Stimulated activated naive B cell treated with anti-CD40 and anti-IgM and Interleukin-4, amounts not matched to agents 10 μg/mL and 1 μg/mL and 100 μg/mL, for 72 hours (primary cell): ENCODE results near the gene SMIM24.
"Not testable (repeated sequence)": the region's sequence is repeated elsewhere in the genome, so short reads cannot be mapped to it uniquely, and the experiment has no call there.

ENCODE experiments used
- ATAC-seq, 2 donors: fragments of 150-1000 bp; cut with Tn5 transposase; replicated peaks; 2 replicates each; pipeline ENCODE4 v1.10.0; 2021; ENCODE audit warnings: moderate library complexity in 1 of 2
- DNase-seq: peaks from one replicate; pipeline ENCODE4 v3.0.0; 2021
- H3K27ac Mint-ChIP-seq: one replicate; pipeline ENCODE4 v1.8.0; 2022; ENCODE audit warnings: mild to moderate bottlenecking, mixed read lengths
- H3K27me3 Mint-ChIP-seq, 2 donors: one replicate each; pipeline ENCODE4 v1.8.0; 2022; ENCODE audit warnings: mixed read lengths in 2 of 2
- H3K36me3 Mint-ChIP-seq, 2 donors: one replicate each; pipeline ENCODE4 v1.8.0; 2022; ENCODE audit warnings: mixed read lengths in 2 of 2, mild to moderate bottlenecking in 1 of 2
- H3K4me1 Mint-ChIP-seq, 2 donors: one replicate each; pipeline ENCODE4 v1.8.0; 2022; ENCODE audit warnings: mixed read lengths in 2 of 2, mild to moderate bottlenecking in 1 of 2
- H3K4me3 Mint-ChIP-seq, 2 donors: one replicate each; pipeline ENCODE4 v1.8.0; 2022; ENCODE audit warnings: mild to moderate bottlenecking in 2 of 2, mixed read lengths in 2 of 2, moderate library complexity in 1 of 2
- H3K9me3 Mint-ChIP-seq, 2 donors: one replicate each; pipeline ENCODE4 v1.8.0; 2022; ENCODE audit warnings: mixed read lengths in 2 of 2, mild to moderate bottlenecking in 1 of 2

Gene SMIM24

DNA sequence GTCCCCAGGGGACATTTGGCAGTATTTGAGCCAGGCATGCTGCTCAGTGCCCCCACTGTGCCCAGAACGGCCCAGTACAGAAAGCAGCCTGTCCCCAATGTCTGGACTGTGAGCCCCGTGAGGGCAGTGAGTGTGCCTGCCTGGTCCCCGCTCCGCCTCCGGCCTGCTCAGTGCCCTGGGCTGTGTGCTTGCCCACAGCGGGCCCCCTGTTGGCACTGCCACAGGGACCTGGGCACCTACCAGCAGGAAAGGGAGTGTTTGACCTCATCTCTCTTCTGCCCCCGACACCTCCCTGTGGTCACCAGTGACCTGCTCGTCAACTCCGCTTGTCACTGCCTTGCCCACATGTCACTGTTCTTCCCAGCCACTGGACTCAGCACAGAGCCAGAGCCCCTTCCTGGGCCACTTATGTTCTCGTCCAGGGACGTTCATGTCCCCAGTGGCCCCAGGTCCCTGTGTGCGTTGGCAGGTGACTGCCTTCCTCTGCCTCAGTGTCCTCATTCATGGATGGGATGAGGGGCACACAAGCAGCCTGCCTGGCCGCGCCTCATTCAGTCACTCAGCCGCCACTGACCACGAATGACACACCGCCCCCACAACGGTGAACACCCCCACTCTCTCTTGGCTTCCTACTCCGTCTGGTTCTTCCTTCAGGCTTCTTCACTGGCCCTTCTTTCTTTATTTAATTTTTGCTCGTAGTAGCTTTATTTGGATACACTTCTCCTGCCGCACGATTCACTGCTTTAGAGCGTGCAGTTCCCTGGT, 28.6 kb upstream of the SMIM24 start:
- no peak for ATAC-seq
- H3K27me3 Mint-ChIP-seq, result no peaks in the 10 kb centered on the region
- H3K9me3 Mint-ChIP-seq, result no peaks in the 10 kb centered on the region
- peaks cover 23% of the 10 kb centered on the region in 2 donors for H3K36me3 Mint-ChIP-seq
- H3K4me1 Mint-ChIP-seq, result peaks cover 40 to 68% of the 10 kb centered on the region in 2 donors
- DNase-seq, result no peak
- H3K4me3 Mint-ChIP-seq, result peak overlapping the region in 1 of 2 donors; percentile 11
- peak overlapping the region; percentile 57 for H3K27ac Mint-ChIP-seq

DNA sequence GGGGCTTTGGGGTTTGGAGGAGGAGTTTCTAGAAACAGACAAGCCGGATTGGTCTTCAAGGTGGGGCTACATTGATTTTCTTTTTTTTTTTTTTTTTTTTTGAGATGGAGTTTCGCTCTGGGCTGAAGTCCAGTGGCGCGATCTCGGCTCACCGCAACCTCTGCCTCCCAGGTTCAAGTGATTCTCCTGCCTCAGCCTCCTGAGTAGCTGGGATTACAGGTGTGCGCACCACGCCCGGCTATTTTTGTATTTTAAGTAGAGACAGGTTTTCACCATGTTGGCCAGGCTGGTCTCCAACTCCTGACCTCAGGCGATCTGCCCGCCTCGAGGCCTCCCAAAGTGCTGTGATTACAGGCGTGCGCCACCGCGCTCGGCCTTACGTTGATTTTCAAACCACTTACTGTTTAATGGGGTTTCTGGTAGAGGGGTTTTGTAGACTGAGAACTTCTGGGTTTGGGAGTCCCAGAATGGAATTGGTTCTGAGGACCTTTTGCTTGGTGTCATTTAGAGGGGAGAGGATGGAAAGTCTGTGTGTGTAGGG, 27.9 kb upstream of the SMIM24 start:
- H3K9me3 Mint-ChIP-seq, result not testable (repeated sequence)
- peak overlapping the region; percentile 31 for H3K27ac Mint-ChIP-seq

DNA sequence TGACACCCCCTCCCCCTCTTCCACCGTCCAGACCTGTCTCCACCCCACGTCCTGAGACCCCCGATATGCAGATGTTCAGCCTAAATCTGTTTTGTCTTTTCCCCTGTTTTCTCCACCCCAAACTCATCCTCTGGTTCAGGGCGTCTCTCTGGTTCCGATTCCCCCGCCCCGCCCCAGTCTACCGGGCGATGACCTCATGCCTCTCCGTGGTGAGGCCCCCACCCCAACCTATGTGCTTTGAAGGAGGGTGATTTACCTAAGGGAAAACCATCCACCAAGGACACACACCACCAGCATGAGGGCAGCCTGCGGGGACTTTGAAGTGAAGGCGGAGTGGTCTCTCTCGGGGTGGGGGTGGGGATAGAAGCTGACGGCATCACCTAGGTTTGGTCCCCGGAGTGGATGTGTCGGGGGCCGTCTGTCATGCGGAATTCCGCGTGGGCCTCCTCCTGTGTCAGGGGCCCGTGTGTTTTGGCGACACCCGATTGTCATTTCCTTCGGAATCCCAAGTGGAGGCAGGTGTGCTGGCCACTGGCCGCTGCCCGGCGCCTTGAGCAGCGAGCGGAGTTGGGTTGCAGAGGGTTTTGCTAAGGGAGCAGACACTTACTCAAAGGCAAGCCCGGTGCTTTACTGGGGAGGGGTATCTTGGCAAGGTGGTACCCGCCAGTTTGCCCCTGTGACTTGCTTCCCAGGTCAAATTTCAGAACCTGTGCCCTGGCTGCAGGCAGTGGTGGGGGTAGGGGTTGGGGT, 27.2 kb upstream of the SMIM24 start:
- Mint-ChIP-seq H3K9me3 (no peaks in the 10 kb centered on the region), H3K27ac (peak overlapping the region; percentile 96), H3K27me3 (no peaks in the 10 kb centered on the region), H3K4me1 (peaks cover 36 to 65% of the 10 kb centered on the region in 2 donors), H3K36me3 (peaks cover 23% of the 10 kb centered on the region in 2 donors), H3K4me3 (peak overlapping the region; percentile 88)
- DNase-seq, result no peak
- ATAC-seq, result no peak

More for the DNA sequence above, 27.9 kb upstream of the SMIM24 start:
- Mint-ChIP-seq H3K36me3 (peaks cover 23% of the 10 kb centered on the region in 2 donors), H3K4me1 (peaks cover 37 to 66% of the 10 kb centered on the region in 2 donors), H3K4me3 (peak overlapping the region in 1 of 2 donors; percentile 11)
- not testable (repeated sequence) for DNase-seq, ATAC-seq, H3K27me3 Mint-ChIP-seq

DNA sequence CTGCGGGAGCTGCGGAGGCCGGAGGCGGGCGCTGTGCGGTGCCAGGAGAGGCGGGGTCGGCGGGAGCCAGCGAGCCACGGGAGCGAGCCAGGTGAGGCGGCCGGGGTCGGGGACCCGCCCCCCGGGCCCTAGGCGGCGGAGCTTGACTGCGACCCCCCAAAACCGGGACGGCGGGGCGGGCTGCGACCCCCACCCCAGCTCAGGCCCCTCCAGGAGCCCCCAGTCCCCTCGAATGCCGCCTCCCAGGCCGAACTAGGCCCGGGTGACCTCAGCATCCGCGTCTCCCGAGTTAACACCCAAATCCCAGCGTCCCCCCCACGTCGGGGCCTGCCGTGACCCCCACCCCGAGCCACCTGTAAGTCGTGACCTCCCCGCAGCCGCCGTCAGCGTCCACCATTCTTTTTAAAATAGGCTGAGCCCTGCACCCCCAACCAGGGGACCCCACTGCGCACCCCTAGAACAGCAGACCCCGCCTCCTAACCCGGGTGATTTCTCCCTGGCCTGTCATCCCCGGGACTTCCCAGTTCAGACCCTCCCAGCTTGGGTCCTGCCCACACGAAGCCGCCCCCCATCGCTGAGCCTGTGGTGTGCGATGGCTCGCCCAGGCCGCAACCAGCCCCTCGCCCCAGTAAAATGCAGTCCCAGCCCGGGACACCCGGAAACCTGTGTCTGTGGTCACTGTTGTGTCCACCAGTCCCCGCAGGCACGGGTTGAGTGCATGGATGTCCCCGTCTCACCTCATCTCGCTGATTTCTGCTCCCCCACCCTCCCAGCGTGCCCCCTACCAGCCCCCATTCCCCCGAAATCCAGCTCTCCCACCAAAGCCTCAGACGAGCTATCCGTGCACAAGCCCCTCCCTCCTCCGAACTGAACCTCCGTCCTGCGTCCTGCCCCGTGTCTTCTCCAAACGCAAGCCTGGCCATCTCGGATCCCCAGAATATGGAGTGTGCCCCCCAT, 26.3 kb upstream of the SMIM24 start:
- H3K9me3 Mint-ChIP-seq, result no peaks in the 10 kb centered on the region
- H3K4me3 Mint-ChIP-seq, result peak overlapping the region; percentile 88 to 96
- ATAC-seq (no peak), DNase-seq (no peak)
- peaks cover 23% of the 10 kb centered on the region in 2 donors for H3K36me3 Mint-ChIP-seq
- peaks cover 33 to 56% of the 10 kb centered on the region in 2 donors for H3K4me1 Mint-ChIP-seq
- H3K27ac Mint-ChIP-seq, result peak overlapping the region; percentile 96
- no peaks in the 10 kb centered on the region for H3K27me3 Mint-ChIP-seq

DNA sequence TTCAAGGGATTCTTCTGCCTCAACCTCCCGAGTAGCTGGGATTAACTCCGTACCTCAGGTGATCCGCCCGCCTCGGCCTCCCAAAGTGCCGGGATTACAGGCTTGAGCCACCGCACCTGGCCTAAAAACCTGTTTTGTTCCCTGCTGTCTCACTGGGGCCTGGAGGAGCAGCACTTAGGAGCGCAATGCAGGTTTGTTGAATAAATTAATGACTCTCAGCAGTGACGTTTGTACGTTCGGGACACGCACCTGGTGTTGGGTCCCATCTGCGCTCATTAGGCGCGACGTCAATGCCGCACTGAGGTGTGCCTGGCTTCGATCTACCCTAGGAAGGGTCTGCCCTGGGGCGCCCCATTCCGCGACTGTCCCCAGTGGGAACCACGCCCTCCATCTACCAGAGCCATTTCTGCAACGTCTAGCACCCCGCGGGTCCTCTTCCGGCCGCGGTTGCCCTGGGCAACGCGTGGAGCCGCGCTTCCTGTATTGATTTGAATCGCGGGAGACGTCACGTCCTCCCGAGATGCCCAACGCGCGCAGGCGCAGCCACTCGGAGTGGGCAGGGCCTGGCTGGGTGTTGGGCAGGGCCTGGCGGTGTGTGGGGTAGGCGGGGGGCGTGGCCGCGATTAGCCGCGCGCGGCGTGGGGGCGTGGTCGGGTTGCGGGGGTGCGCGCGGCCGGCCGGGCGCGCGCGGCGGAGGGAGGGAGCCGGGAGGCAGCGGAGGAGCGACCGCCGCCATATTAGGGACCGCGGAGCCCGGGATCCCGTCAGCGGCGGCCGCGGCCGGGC, 25.5 kb upstream of the SMIM24 start, which contains the start of gene FZR1:
TSS of gene FZR1 (plus strand) at position 714 of the 786 bp plus-strand sequence. CDS start 16,679 bp downstream, outside the sequence.
- Mint-ChIP-seq H3K27me3 (no peaks in the 10 kb centered on the region), H3K4me3 (peak within 1 kb of the TSS; percentile 88 to 96), H3K36me3 (peaks cover 19 to 20% of the 10 kb centered on the region in 2 donors), H3K4me1 (peaks cover 36 to 54% of the 10 kb centered on the region in 2 donors), H3K9me3 (no peaks in the 10 kb centered on the region), H3K27ac (peak within 1 kb of the TSS; percentile 97)
- DNase-seq (peak; percentile 99), ATAC-seq (peak; percentile 91 to 97)

- no peak for ATAC-seq
- peak overlapping the region; percentile 88 to 96 for H3K4me3 Mint-ChIP-seq
- H3K27me3 Mint-ChIP-seq, result no peaks in the 10 kb centered on the region
- peak overlapping the region; percentile 39 for H3K27ac Mint-ChIP-seq
- DNase-seq, result no peak
- H3K36me3 Mint-ChIP-seq, result peaks cover 16% of the 10 kb centered on the region in 2 donors
- H3K9me3 Mint-ChIP-seq, result no peaks in the 10 kb centered on the region
- peaks cover 33 to 52% of the 10 kb centered on the region in 2 donors for H3K4me1 Mint-ChIP-seq
Measured at GRCh38 chr19:3504735-3505134, 24.4 kb upstream of the SMIM24 start.

GRCh38 chr19:3503036-3503572, 22.8 kb upstream of the SMIM24 start:
- no peaks in the 10 kb centered on the region for H3K27me3 Mint-ChIP-seq
- no peaks in the 10 kb centered on the region for H3K9me3 Mint-ChIP-seq
- peaks cover 8 to 13% of the 10 kb centered on the region in 2 donors for H3K36me3 Mint-ChIP-seq
- no peak overlapping the region for H3K27ac Mint-ChIP-seq
- no peak for ATAC-seq
- H3K4me3 Mint-ChIP-seq, result no peak overlapping the region
- H3K4me1 Mint-ChIP-seq, result peaks cover 25 to 47% of the 10 kb centered on the region in 2 donors
- DNase-seq, result no peak

DNA sequence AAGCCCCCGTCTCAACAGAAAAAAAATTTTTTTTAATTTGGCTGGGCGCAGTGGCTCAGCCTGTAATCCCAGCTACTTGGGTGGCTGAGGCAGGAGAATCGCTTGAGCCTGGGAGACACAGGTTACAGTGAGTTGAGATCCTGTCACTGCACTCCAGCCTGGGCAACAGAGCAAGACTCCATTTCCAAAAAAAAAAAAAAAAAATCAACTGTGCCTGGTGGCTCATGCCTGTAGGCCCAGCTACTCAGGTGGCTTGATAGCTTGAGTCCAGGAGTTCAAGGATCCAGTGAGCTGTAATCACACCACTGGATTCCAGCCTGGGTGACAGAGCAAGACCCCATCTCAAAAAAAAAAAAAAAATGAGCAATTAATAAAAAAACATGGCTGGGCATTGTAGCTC, 21.5 kb upstream of the SMIM24 start:
- DNase-seq (no peak), ATAC-seq (no peak)
- Mint-ChIP-seq H3K4me3 (no peak overlapping the region), H3K9me3 (no peaks in the 10 kb centered on the region), H3K36me3 (peaks cover 6 to 20% of the 10 kb centered on the region in 2 donors), H3K27me3 (no peaks in the 10 kb centered on the region), H3K27ac (no peak overlapping the region), H3K4me1 (peaks cover 20 to 41% of the 10 kb centered on the region in 2 donors)

DNA sequence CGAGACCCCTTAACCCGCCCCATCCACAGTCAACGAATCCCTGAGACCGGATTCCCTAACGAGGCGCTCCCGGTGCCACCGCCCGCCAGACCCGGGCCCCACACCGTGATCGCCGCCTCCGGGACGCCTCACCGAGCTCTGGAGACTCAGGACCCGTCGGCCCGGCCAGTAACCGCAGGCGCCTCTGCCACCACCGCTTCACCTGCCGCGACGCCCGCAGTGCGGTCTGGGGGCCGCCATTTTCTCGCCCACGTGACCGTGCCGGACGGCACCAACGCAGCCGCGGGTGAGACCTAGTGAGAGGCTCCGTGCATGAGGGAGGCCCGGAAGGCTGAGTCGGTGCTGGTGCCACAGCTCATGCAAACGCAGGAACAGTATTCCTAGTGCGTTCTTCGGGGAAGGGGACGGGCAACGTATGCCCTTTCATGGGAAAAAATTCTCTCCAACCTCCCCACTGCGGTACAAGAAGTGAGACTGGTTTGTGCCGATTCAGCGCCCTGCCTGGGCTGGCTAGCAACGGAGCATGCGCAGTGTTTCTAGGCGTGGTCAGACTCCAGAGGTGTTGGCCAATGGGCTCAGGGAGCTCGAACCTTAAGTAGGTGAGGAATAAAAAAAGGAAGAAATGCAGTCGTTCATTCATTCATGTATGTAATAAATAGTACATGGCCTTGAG, 20.2 kb upstream of the SMIM24 start, which contains the start of gene DOHH:
TSS of gene DOHH (minus strand) at position 246 of the 673 bp plus-strand sequence. CDS start 3,860 bp downstream, outside the sequence.
- H3K27me3 Mint-ChIP-seq, result no peaks in the 10 kb centered on the region
- H3K27ac Mint-ChIP-seq, result peak within 1 kb of the TSS; percentile 100
- ATAC-seq, result peak; percentile 92 to 93
- H3K4me1 Mint-ChIP-seq, result peaks cover 17 to 38% of the 10 kb centered on the region in 2 donors
- H3K36me3 Mint-ChIP-seq, result peaks cover 9 to 25% of the 10 kb centered on the region in 2 donors
- peak; percentile 96 for DNase-seq
- H3K9me3 Mint-ChIP-seq, result no peaks in the 10 kb centered on the region
- H3K4me3 Mint-ChIP-seq, result peak within 1 kb of the TSS; percentile 93 to 94

GRCh38 chr19:3499738-3500428, 19.6 kb upstream of the SMIM24 start:
- peak overlapping the region; percentile 100 for H3K27ac Mint-ChIP-seq
- H3K36me3 Mint-ChIP-seq, result peaks cover 16 to 30% of the 10 kb centered on the region in 2 donors
- H3K9me3 Mint-ChIP-seq, result no peaks in the 10 kb centered on the region
- no peaks in the 10 kb centered on the region for H3K27me3 Mint-ChIP-seq
- DNase-seq (no peak), ATAC-seq (peak; percentile 14 to 25)
- peaks cover 17 to 38% of the 10 kb centered on the region in 2 donors for H3K4me1 Mint-ChIP-seq
- H3K4me3 Mint-ChIP-seq, result peak overlapping the region; percentile 93 to 94

DNA sequence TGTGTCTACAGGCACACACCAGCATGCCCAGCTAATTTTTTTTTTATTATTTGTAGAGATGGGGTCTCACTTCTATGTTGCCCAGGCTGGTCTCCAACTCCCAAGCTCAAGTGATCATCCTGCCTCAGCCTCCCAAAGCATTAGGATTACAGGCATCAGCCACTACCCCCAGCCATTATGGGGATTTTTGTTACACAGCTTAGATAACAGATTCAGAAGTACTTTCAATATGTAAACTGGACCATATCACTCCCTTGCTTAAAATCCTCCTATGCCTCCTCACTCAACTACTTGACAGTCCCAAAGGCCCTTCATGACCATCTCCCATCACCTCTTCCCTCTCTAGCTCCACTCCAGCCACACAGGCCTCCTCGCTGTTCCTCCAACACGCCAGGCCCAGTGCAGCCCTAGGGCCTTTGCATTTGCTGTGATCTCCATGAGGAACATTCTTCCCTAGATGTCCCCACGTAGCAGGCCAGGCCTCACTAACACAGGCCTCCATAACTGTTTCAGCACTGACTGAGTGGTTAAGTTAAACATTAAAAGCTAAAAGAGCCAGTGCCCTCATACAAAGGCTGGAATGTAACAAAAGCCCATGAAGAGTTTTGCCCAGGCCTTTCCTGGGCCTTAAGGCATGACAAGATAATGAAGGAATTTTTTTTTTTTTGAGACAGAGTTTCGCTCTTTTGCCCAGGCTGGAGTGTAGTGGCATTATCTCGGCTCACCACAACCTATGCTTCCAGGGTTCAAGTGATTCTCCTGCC, 17.6 kb upstream of the SMIM24 start:
- Mint-ChIP-seq H3K9me3 (no peaks in the 10 kb centered on the region), H3K4me3 (no peak overlapping the region), H3K27me3 (no peaks in the 10 kb centered on the region), H3K27ac (no peak overlapping the region), H3K4me1 (peaks cover 13 to 26% of the 10 kb centered on the region in 2 donors), H3K36me3 (peaks cover 30 to 35% of the 10 kb centered on the region in 2 donors)
- DNase-seq (no peak), ATAC-seq (no peak)
